Ovary (tissue), 9 donors: ENCODE results near the gene TRNAU1AP. TPM values are rescaled to one million over a fixed set of nuclear protein-coding genes. Genes with fewer than 3 reads are reported as not detected.
"Not testable (repeated sequence)": the region's sequence is repeated elsewhere in the genome, so short reads cannot be mapped to it uniquely, and the experiment has no call there.

ENCODE experiments used
- DNase-seq, 5 donors: peaks; one replicate each; pipeline ENCODE4 v3.0.0-alpha.2; 2019 to 2020
- H3K27ac ChIP-seq, 2 donors: fragments of 200-600 bp; one replicate each; pipeline versions ENCODE4 v1.5.1 to v1.8.0; 2019 to 2022
- H3K27me3 ChIP-seq: fragments of 200-600 bp; one replicate; pipeline ENCODE4 v1.8.0; 2022
- H3K36me3 ChIP-seq: fragments of 200-600 bp; sonication (generic); one replicate; pipeline ENCODE4 v1.5.1; 2019
- H3K4me1 ChIP-seq: one replicate; pipeline ENCODE4 v1.8.1; 2013; ENCODE audit warnings: mild to moderate bottlenecking, moderate library complexity; ENCODE audit not compliant: insufficient read depth
- H3K4me3 ChIP-seq: fragments of 200-600 bp; sonication (generic); one replicate; pipeline ENCODE4 v1.5.1; 2017
- H3K9me3 ChIP-seq, 2 donors: fragments of 200-600 bp in 1 of 2; sonication (generic) in 1 of 2; one replicate each; pipeline versions ENCODE4 v1.5.1 to v1.8.1; 2013 to 2019; ENCODE audit warnings: mild to moderate bottlenecking in 1 of 2, moderate library complexity in 1 of 2
- EP300 ChIP-seq: sonication (generic); formaldehyde crosslinking; IDR thresholded peaks from one replicate; pipeline ENCODE4 v1.6.1; 2017; ENCODE audit warnings: antibody characterized with exemption
- POLR2A ChIP-seq: fragments of 450-650 bp; IDR thresholded peaks from one replicate; pipeline ENCODE4 v1.6.1; 2017; ENCODE audit warnings: antibody characterized with exemption, mild to moderate bottlenecking, moderate library complexity
- WGBS, 3 donors: extraction: QIAGEN DNeasy Blood & Tissue Kit in 1 of 3; methylation state at CpG; one replicate each; pipeline versions ENCODE4 v1.1.5 to v1.1.7; 2013 to 2017; 5-methylcytosine and 5-hydroxymethylcytosine counted together
- intact Hi-C, 4 donors: fragments of 100-400 bp; cut with DNase I; formaldehyde crosslinking; loops; one replicate each; pipeline versions ENCODE4 v1.11.0 to v1.15.1; 2022 to 2023
- polyA plus RNA-seq, 2 donors: library from polyadenylated mRNA; stranded (reverse); fragments of 200-250 nt in 1 of 2; fragments of 350-450 nt in 1 of 2; fragmentation: Illumina TruSeq in 1 of 2; extraction: RNeasy Lipid Tissue Mini Kit (QIAGEN cat#74804) in 1 of 2; gene quantifications; one replicate each; pipeline ENCODE4 v1.2.3, GENCODE V29; 2013 to 2014
- total RNA-seq, 7 donors: library from RNA; depleted of rRNA in 2 of 7; stranded (reverse); fragments of >200 nt in 2 of 7; fragmentation: NEBNext Ultra II Directional in 3 of 7; extraction: Animal tissue kit (Norgen Biotek cat#: 25700) in 3 of 7; gene quantifications; one replicate each; pipeline versions ENCODE4 v1.1.0 to v1.2.4, GENCODE V29; 2016 to 2023
- TF ChIP-seq, protein P1 (sequence below), 3 donors: fragments of 450-650 bp in 2 of 3; fragments of 200-600 bp in 1 of 3; IDR thresholded peaks; one replicate each; pipeline versions ENCODE4 v1.5.1 to v1.8.0; 2016 to 2022; ENCODE audit warnings: antibody characterized with exemption in 3 of 3, mild to moderate bottlenecking in 1 of 3
- donor health status: DM: no; HTN: no; CAD: no; lungs with moderate emphysema.
- donor health status: DM: no; HTN: no; CAD: no.
- donor health status: Bipolar disorder and iron deficiency.
- donor health status: DM: yes; HTN: yes; CAD: no.
- donor health status: DM: no; HTN: no; CAD: no.
- donor health status: DM: yes; HTN: yes; CAD: no.

TRNAU1AP gene
- total and polyA plus RNA-seq, 9 donors, result 18.8 to 37.6 (median 20.7) TPM

DNA sequence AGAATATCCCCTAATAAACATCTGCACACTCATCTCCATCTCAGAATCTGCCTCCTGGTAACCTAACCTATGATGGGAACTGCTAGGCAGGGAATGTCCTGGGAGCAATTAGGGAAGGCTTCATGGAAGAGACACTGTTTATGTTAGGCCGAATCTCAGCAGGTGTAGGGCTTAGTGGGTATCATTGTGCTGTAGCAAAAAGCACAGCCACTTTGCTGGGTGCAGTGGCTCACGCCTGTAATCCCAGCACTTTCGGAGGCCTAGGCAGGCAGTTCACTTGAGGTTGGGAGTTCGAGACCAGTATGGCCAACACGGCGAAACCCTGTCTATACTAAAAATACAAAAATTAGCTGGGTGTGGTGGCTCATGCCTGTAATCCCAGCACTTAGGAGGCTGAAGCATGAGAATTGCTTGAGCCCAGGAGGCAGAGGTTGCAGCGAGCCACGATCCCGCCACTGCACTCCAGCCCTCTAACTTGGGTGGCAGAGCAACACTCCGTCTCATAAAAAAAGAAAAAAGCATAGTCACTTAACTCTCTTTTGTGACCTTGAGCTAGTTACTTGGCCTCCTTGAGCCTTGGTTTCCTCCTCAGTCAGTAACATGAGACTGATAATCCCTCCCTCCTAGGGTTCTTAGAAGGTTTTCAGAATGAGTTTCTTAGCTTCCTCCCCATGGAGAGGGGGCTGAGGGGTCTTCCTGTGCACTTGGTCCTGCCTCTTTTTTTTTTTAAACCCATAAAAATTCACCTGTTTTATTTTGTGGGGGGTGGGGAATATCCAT lies 42.7 kb downstream of the TRNAU1AP start:
- no peak for DNase-seq
- TF ChIP-seq, protein P1, sequence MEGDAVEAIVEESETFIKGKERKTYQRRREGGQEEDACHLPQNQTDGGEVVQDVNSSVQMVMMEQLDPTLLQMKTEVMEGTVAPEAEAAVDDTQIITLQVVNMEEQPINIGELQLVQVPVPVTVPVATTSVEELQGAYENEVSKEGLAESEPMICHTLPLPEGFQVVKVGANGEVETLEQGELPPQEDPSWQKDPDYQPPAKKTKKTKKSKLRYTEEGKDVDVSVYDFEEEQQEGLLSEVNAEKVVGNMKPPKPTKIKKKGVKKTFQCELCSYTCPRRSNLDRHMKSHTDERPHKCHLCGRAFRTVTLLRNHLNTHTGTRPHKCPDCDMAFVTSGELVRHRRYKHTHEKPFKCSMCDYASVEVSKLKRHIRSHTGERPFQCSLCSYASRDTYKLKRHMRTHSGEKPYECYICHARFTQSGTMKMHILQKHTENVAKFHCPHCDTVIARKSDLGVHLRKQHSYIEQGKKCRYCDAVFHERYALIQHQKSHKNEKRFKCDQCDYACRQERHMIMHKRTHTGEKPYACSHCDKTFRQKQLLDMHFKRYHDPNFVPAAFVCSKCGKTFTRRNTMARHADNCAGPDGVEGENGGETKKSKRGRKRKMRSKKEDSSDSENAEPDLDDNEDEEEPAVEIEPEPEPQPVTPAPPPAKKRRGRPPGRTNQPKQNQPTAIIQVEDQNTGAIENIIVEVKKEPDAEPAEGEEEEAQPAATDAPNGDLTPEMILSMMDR (IDR thresholded peaks at IDR 0.05), result no peak
- TF ChIP-seq POLR2A, result no peak
- no peak for TF ChIP-seq EP300
- Histone ChIP-seq H3K9me3 (no peaks in the 10 kb centered on the region), H3K4me1 (peaks cover 2% of the 10 kb centered on the region), H3K27ac (no peak overlapping the region), H3K27me3 (no peaks in the 10 kb centered on the region), H3K4me3 (no peak overlapping the region), H3K36me3 (no peaks in the 10 kb centered on the region)
- intact Hi-C loops, result loop anchor here in 2 of 4 donors (5.0 to 10.0 kb wide), 2 partner anchors 71 to 78 kb away; no protein-coding TSS in a partner anchor
- 91 to 93% (median 92%) methylated on average over 10 of the region's 10 CpGs for WGBS, 3 donors

DNA sequence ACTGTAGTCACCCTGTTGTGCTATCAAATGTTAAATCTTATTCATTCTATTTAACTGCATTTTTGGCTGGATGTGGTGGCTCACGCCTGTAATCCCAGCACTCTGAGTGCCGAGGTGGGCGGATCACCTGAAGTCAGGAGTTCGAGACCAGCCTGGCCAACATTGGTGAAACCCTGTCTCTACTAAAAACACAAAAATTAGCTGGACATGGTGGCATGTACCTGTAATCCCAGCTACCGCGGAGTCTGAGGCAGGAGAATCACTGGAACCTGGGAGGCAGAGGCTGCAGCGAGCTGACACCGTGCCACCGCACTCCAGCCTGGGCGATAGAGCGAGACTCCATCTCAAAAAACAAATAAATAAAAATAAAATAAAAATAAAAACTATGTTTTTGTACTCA lies 43.4 kb downstream of the TRNAU1AP start:
- not testable (repeated sequence) for H3K4me3 ChIP-seq, H3K36me3 ChIP-seq, H3K27me3 ChIP-seq, H3K4me1 ChIP-seq, H3K9me3 ChIP-seq, H3K27ac ChIP-seq
- WGBS, 3 donors, result 94 to 95% (median 95%) methylated on average over 11 of the region's 11 CpGs
- DNase-seq, result peak in 1 of 5 donors; percentile 21
- intact Hi-C loops, result loop anchor here in 2 of 4 donors (5.0 to 10.0 kb wide), 2 partner anchors 71 to 79 kb away; no protein-coding TSS in a partner anchor

DNA sequence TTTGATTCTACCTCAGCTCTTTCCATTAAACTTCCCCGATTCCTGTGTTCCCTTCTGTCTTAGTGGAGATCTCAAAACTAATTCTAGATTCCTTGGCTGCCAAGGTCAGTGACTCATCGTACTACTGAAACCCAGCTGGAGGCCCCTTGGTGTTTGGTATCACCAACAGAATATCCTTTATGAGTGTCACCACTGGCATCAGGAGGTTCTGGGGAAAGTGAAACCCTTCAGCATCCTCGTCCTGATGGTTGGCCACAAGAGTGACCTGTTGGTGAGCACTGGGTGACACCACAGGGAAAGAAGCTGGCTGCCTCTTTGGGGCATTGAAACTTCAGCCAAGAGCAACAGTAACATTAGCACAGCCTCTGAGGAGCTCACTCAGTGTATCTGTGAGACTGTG lies 48.8 kb downstream of the TRNAU1AP start:
- no peaks in the 10 kb centered on the region for H3K9me3 ChIP-seq
- TF ChIP-seq EP300, result no peak
- no peak for TF ChIP-seq POLR2A
- TF ChIP-seq, protein P1 (IDR thresholded peaks at IDR 0.05), result no peak
- peak in 3 of 5 donors; percentile 26 to 52 (median 35) for DNase-seq
- H3K4me1 ChIP-seq, result peaks cover 2% of the 10 kb centered on the region
- intact Hi-C loops, result loop anchor here in 2 of 4 donors (2.0 to 10.0 kb wide), 4 partner anchors 83 to 354 kb away; no protein-coding TSS in a partner anchor
- H3K36me3 ChIP-seq, result no peaks in the 10 kb centered on the region
- H3K4me3 ChIP-seq, result no peak overlapping the region
- WGBS, 3 donors, result 21 to 32% (median 26%) methylated on average over 3 of the region's 3 CpGs
- no peaks in the 10 kb centered on the region for H3K27me3 ChIP-seq
- H3K27ac ChIP-seq, result peak overlapping the region in 1 of 2 donors; percentile 14

DNA sequence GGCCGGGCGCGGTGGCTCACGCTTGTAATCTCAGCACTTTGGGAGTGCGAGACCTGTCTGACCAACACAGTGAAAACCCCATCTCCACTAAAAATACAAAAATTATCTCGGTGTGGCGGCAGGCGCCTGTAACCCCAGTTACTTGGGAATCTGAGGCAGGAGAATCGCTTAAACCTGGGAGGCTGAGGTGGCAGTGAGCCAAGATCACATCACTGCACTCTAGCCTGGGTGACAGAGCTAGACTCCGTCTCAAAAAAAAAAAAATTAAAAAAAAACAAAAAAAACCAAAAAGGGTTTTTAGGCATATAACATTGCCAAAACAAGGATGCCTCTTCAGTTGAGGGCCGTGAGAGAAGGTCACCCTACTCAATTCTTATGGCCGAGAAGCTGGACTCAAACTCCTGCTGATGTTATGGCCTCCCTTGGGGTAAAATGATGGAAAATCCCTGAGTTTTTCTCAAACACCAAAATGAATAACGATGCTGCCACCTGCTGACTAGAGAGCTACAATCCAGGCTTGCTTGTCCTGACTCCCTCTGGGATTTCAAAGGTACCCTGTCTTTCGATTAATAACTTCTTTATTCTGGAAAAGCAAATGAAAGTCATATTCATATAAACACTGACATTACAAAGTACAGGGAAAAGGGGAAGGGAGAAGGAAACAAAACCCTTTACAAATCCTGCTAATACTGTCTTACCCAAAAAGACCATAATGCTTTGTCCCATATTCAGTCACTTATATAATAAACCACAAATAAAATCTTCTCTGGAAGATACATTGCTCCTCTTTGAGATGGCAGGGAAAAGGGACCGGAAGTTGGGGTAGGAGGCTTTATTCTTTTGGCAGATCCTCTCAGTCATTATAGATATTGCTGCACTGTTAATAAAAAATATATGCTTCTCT lies 49.9 kb downstream of the TRNAU1AP start:
- Histone ChIP-seq H3K4me3 (no peak overlapping the region), H3K27me3 (no peaks in the 10 kb centered on the region), H3K36me3 (no peaks in the 10 kb centered on the region), H3K4me1 (peaks cover 2% of the 10 kb centered on the region), H3K9me3 (no peaks in the 10 kb centered on the region), H3K27ac (peak overlapping the region in 1 of 2 donors; percentile 14)
- peak; percentile 54 to 78 (median 62) for DNase-seq
- 59 to 60% (median 60%) methylated on average over 15 of the region's 15 CpGs for WGBS, 3 donors
- intact Hi-C loops, result loop anchor here in 2 of 4 donors (5.0 to 10.0 kb wide), 3 partner anchors 198 to 355 kb away; no protein-coding TSS in a partner anchor
- TF ChIP-seq, protein P1 (IDR thresholded peaks at IDR 0.05), result peak; percentile 42 to 81 (median 74)
- TF ChIP-seq EP300 (no peak), POLR2A (no peak)
